ENCODE results near the gene CBX3. TPM values are rescaled to one million over a fixed set of nuclear protein-coding genes. Genes with fewer than 3 reads are reported as not detected.
"Not testable (repeated sequence)": the region's sequence is repeated elsewhere in the genome, so short reads cannot be mapped to it uniquely, and the experiment has no call there.

Gene CBX3
- total RNA-seq, 2 donors from 2014 or later: 212 to 271 TPM

DNA sequence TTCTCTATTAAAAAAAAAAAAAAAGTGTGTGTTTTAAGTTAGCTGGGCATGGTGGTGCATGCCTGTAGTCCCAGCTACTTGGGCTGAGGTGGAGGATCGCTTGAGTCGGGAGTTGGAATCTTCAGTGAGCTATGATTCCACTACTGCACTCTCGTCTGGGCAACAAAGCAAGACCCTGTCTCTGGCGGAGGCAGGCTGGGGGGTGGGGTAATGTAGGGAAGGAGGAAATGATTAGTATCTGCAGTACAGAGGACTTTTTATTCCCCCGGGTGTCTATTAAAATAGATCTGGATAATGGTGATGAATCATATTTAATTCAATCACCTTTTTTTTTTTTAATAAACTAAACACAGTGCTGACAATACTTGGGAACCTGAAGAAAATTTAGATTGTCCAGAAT lies 6.5 kb downstream of the CBX3 start:
- H3K9me3 Mint-ChIP-seq: no peaks in the 10 kb centered on the region
- DNase-seq (ENCODE audit: low spot score in 2 of 2) (no peak), ATAC-seq (no peak)
- H3K36me3 Mint-ChIP-seq: peaks cover 49 to 81% of the 10 kb centered on the region in 2 donors
- H3K27ac Mint-ChIP-seq: peak overlapping the region in 1 of 2 donors; percentile 72

DNA sequence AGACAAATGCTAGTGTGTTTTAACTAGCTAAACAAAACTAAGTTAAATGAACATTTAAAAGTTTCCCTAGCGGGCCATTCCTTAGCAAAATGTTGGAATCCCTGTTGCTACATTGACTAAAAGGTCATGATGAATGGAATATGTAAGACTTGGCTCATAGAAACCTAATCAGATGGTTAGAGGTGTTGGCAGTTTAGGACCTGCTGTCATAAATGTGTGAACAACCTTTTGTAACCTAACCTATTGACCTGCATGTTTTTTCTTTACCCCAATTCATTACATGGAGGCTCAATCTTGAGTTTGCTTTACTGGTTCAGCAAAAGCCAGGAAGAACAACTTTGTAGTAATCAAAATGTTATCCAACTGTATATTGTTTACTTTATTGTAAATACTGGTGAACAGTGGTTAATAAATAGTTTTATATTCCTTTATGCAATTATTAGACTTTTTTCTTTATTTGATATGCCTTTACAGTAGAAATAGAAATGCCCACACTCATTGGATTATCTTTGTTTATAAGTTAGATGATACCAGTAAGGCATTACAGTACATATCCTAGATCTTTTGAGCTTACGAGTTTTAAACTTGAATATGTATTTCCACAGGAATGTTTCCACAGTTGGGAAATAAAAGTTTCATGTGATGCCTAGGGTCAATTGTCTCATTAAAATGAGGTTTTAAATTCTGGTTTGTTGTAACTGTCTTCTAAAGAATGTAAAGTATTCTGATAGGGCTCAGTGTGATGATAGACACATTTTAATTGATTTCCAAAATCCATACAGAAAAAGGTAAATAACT lies 11.6 kb downstream of the CBX3 start:
- DNase-seq (ENCODE audit: low spot score in 2 of 2) (no peak), ATAC-seq (no peak)
- H3K27ac Mint-ChIP-seq: no peak overlapping the region
- H3K36me3 Mint-ChIP-seq: peaks cover 6 to 37% of the 10 kb centered on the region in 2 donors
- H3K9me3 Mint-ChIP-seq: no peaks in the 10 kb centered on the region

DNA sequence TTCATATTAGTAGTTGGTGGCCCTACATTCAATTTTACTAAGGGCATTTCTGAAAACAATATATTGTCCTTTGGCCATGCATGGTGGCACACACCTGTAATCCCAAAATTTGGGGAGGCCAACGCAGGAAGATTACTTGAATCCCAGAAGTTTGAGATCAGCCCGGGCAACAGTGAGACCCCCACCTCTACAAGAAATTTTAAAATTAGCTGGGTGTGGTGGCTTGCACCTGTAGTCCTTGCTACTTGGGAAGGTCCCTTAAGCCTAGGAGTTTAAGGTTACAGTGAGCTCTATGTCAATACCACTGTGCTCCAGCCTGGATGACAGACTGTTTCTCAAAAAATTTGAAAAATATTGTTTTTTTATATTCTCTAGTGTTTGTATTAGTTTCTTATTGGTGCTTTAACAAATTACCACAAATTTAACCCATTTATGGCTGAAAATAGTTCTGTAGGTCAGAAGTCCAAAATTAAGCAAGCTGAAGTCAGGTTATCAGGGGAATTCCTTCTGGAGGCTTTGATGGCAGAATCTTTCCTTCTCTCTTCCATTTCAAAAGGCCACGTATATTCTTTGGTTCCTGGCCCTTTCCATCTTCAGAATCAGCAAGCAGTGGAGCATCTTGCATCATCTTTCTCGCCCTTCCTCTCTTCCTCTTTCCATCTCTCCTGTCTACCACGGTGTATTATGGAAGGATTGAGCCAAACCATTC lies 12.4 kb downstream of the CBX3 start:
- Mint-ChIP-seq H3K36me3 (peaks cover 6 to 36% of the 10 kb centered on the region in 2 donors), H3K27ac (no peak overlapping the region), H3K9me3 (no peaks in the 10 kb centered on the region)

DNA sequence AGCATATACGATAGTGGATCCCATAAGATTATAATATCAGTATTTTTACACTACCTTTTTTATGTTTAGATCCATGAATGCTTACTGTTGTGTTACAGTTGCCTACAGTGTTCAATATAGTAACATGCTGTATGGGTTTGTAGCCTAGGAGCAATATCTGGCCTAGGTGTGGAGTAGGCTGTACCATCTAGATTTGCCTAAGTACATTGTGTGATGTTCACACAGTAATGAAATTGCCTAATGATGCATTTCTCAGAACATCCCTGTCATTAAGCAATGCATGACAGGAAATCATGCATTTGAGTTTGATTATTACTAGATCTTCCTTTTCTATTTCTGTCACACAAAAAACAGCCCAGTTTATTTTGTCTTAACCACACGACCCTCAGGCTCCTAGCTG lies 14.5 kb downstream of the CBX3 start:
- ATAC-seq (peak in 1 of 2 donors; percentile 83), DNase-seq (ENCODE audit: low spot score in 2 of 2) (no peak)
- H3K9me3 Mint-ChIP-seq: no peaks in the 10 kb centered on the region
- H3K36me3 Mint-ChIP-seq: peaks cover 0 to 21% of the 10 kb centered on the region in 2 donors
- no peak overlapping the region for H3K27ac Mint-ChIP-seq

More for the DNA sequence above, 12.4 kb downstream of the CBX3 start:
- DNase-seq (ENCODE audit: low spot score in 2 of 2) (no peak), ATAC-seq (no peak)

DNA sequence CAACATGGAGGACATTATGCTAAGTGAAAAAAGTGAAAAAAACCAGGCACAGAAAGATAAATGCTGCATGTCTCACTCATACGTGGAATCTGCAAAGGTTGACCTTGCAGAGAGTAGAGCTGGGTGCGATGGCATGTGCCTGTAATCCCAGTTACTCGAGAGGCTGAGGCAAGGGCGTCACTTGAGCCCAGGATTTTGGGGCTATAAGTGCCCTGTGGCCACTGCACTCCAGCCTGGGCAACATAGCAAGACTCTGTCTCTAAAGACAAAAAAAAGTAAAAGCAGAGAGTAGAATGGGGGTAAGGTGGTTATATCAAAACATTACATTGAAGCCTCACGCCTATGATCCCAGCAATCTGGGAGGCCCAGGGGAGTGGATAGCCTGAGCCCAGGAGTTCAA lies 22.8 kb downstream of the CBX3 start:
- Mint-ChIP-seq H3K36me3 (no peaks in the 10 kb centered on the region), H3K9me3 (no peaks in the 10 kb centered on the region), H3K27ac (no peak overlapping the region)
- DNase-seq (ENCODE audit: low spot score in 2 of 2) (no peak), ATAC-seq (no peak)

DNA sequence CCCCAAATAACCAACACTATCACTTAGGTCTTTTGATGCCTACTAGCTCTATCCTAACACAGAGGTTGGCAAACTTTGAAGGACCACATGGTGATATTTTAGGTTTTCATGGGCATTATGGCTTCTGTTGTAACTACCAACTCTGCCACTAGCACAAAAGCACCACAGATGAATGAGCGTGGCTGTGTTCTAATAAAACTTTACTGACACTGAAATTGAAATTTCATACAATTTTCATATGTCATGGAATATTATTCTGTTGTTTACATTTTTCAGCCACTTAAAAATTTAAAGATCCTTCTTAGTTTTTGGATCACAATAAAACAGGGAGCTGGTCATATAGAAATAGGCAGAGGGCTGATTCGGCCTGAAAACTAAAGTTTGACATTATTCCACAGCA lies 26.4 kb downstream of the CBX3 start:
- no peaks in the 10 kb centered on the region for H3K36me3 Mint-ChIP-seq
- no peak for ATAC-seq

DNA sequence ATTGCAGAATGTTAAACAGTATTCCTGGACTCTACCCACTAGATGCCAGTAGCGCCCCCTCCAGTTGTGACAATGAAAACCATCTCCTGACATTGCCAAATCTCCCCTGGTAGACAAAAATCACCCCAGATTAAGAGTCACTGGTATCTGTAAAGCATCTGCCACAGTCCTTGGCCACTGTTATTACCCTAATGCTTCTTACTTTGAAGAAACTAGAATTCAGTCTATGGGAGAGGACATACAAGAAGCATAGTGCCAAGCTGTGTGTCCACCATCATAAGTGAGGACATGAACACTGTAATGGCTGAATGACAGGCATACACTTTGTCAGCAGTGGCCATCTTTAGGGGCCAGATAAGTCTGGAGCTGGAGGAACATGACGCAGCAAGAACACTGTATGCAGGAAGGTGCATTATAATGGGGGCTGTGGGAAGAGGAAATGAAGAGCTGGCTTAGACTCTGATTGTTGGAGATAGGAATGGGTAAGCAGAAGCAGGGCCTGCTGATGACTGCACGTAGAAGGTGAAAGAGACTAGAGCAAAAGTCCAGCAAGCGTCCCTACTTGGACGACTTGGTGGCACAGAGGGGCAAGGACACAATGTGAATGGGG lies 32.5 kb downstream of the CBX3 start:
- H3K36me3 Mint-ChIP-seq: no peaks in the 10 kb centered on the region
- H3K9me3 Mint-ChIP-seq: no peaks in the 10 kb centered on the region
- no peak for ATAC-seq
- no peak for DNase-seq (ENCODE audit: low spot score in 2 of 2)
- H3K27ac Mint-ChIP-seq: no peak overlapping the region

More for the DNA sequence above, 26.4 kb downstream of the CBX3 start:
- H3K9me3 Mint-ChIP-seq: no peaks in the 10 kb centered on the region
- H3K27ac Mint-ChIP-seq: no peak overlapping the region
- no peak for DNase-seq (ENCODE audit: low spot score in 2 of 2)

DNA sequence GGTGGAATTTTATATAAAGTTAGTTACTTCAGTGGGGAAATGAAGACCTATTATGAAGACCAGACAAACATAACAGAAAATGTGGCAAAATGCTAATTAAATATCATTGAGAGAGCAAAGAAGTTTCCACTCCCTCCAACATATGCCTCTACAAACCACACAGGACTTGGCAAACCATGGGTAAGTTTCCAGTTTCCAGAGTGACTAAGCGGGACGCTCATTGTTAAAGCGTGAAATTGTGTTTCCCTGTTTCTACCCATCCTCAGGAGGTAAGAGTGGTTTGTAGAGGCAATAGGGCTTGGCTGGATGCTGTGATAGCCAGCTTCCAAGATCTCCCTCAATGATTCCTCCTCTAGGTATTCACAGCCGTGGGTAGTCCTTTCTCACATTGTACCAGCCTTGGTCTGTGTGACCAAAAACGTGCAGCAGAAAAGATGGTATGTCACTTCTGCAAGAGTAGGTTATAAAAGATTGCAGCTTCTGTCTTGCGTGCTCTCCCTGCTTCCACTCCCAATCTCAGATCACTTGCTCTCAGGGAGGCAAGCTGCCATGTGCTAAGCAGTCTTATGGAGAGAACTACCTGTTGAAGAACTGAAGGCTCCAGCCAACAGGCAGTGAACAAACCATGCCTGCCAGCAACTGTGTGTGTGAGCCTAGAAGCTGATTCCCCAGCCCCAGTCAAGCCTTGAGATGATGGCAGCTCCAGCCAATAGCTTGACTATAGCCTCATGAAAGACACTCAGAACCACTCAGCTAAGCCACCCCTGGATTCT lies 35.7 kb downstream of the CBX3 start:
- H3K9me3 Mint-ChIP-seq: no peaks in the 10 kb centered on the region
- no peaks in the 10 kb centered on the region for H3K36me3 Mint-ChIP-seq
- no peak overlapping the region for H3K27ac Mint-ChIP-seq
- ATAC-seq: no peak
- DNase-seq (ENCODE audit: low spot score in 2 of 2): no peak

DNA sequence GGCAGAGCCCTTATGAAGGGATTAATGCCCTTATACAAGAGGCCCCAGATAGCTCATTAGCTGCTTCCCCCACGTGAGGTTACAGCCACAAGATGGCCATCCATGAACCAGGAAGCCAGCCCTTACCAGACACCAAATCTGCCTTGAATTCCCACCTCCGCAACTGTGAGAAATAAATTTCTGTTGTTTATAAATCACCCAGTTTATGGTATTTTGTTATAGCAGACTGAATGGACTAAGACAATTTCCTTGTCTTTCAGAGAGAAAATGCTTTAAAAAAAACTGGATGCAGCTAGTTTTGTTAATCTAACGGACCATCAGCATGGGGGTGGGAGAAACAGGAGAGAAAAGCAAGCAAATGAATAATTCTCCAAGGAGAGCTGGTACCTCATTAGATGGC lies 36.5 kb downstream of the CBX3 start:
- H3K9me3 Mint-ChIP-seq: no peaks in the 10 kb centered on the region
- no peak overlapping the region for H3K27ac Mint-ChIP-seq
- no peak for ATAC-seq
- no peak for DNase-seq (ENCODE audit: low spot score in 2 of 2)
- H3K36me3 Mint-ChIP-seq: no peaks in the 10 kb centered on the region

DNA sequence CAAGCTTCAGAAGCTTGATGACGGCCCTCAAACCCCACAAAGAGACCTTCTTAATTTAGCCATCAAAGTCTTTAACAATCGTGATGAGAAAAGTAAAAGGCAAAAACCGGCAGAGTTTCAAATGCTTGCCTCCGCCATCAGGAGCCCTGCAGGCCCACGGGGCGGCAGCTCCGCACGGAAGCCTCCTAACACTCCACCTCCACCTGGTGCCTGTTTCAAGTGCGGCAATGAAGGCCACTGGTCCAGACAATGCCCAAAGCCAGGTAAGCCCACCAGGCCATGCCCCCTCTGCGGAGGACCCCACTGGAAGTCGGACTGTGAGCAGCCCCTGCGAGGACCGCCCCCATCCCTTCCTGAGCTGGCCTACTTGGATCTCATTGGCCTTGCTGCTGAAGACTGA lies 43.6 kb downstream of the CBX3 start:
- Mint-ChIP-seq H3K36me3 (no peaks in the 10 kb centered on the region), H3K27ac (no peak overlapping the region), H3K9me3 (no peaks in the 10 kb centered on the region)
- no peak for ATAC-seq
- no peak for DNase-seq (ENCODE audit: low spot score in 2 of 2)

DNA sequence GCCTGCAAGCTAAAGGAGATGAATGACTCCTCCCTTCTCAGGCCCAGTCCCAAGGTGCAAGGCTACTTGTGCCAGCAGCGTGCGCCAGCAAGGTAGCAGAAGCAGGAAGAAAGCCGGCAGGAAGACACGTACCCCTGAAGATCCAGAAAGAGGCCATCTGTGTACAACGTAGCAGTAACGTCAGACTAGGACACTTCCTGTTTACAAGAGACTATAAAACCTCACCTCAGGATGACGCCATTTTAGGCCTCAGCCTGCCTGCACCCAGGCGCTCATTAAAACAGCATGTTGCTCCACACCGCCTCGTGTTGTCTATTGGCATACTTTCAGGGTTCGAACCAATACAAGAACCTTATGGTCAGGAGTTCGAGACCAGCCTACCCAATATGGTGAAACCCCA lies 48.7 kb downstream of the CBX3 start:
- Mint-ChIP-seq H3K27ac (no peak overlapping the region), H3K9me3 (no peaks in the 10 kb centered on the region), H3K36me3 (no peaks in the 10 kb centered on the region)
- no peak for DNase-seq (ENCODE audit: low spot score in 2 of 2)
- ATAC-seq: no peak

DNA sequence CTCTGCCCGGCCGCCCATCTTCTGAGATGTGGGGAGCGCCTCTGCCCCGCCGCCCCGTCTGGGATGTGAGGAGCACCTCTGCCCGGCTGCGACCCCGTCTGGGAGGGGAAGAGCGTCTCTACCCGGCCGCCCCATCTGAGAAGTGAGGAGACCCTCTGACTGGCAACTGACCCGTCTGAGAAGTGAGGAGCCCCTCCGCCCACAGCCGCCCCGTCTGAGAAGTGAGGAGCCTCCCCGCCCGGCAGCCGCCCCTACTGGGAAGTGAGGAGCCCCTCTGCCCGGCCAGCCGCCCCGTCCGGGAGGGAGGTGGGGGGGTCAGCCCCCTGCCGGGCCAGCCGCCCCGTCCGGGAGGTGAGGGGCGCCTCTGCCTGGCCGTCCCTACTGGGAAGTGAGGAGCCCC lies 60.3 kb downstream of the CBX3 start:
- H3K9me3 Mint-ChIP-seq; ATAC-seq; DNase-seq (ENCODE audit: low spot score in 2 of 2); H3K27ac Mint-ChIP-seq; H3K36me3 Mint-ChIP-seq: not testable (repeated sequence)

Other genes with a start within 250 kb of the CBX3 start
- gene NFE2L3, start 49.5 kb upstream of the CBX3 start, total RNA-seq: 10 to 100 TPM; 13.0 to 24.0 TPM
- gene HNRNPA2B1, start 999 bp upstream of the CBX3 start, total RNA-seq: 100 to 1,000 TPM; 695 to 940 TPM
- gene SNX10, start 90.1 kb downstream of the CBX3 start, total RNA-seq: 10 to 100 TPM; 19.9 to 44.6 TPM